ENCODE results near the gene GCC1. TPM values are rescaled to one million over a fixed set of nuclear protein-coding genes. Genes with fewer than 3 reads are reported as not detected.

Gene GCC1
- 14.7 TPM for polyA plus RNA-seq (ENCODE audit: insufficient read length)
- long read RNA-seq, donor 1, full-length matches to known transcripts, result 6 of 6 reads
- long read RNA-seq, donor 1, partial matches to known transcripts, result 0 of 6 reads
- long read RNA-seq, donor 1, other reads (novel, unspliced or antisense), result 0 of 6 reads
- long read RNA-seq, donor 2, full-length matches to known transcripts, result 7 of 7 reads
- long read RNA-seq, donor 2, partial matches to known transcripts, result 0 of 7 reads
- long read RNA-seq, donor 2, other reads (novel, unspliced or antisense), result 0 of 7 reads
- long read RNA-seq, donor 3, full-length matches to known transcripts, result 3 of 3 reads
- long read RNA-seq, donor 3, partial matches to known transcripts, result 0 of 3 reads
- long read RNA-seq, donor 3, other reads (novel, unspliced or antisense), result 0 of 3 reads
- long read RNA-seq, donor 4, result 0 reads
- long read RNA-seq, donor 5, full-length matches to known transcripts, result 3 of 764 reads
- long read RNA-seq, donor 5, partial matches to known transcripts, result 467 of 764 reads
- long read RNA-seq, donor 5, other reads (novel, unspliced or antisense), result 294 of 764 reads
- long read RNA-seq, donor 6, full-length matches to known transcripts, result 9 of 9 reads
- long read RNA-seq, donor 6, partial matches to known transcripts, result 0 of 9 reads
- long read RNA-seq, donor 6, other reads (novel, unspliced or antisense), result 0 of 9 reads
- long read RNA-seq, donor 7, full-length matches to known transcripts, result 3 of 3 reads
- long read RNA-seq, donor 7, partial matches to known transcripts, result 0 of 3 reads
- long read RNA-seq, donor 7, other reads (novel, unspliced or antisense), result 0 of 3 reads
- long read RNA-seq, donor 8, full-length matches to known transcripts, result 2 of 2 reads
- long read RNA-seq, donor 8, partial matches to known transcripts, result 0 of 2 reads
- long read RNA-seq, donor 8, other reads (novel, unspliced or antisense), result 0 of 2 reads

DNA sequence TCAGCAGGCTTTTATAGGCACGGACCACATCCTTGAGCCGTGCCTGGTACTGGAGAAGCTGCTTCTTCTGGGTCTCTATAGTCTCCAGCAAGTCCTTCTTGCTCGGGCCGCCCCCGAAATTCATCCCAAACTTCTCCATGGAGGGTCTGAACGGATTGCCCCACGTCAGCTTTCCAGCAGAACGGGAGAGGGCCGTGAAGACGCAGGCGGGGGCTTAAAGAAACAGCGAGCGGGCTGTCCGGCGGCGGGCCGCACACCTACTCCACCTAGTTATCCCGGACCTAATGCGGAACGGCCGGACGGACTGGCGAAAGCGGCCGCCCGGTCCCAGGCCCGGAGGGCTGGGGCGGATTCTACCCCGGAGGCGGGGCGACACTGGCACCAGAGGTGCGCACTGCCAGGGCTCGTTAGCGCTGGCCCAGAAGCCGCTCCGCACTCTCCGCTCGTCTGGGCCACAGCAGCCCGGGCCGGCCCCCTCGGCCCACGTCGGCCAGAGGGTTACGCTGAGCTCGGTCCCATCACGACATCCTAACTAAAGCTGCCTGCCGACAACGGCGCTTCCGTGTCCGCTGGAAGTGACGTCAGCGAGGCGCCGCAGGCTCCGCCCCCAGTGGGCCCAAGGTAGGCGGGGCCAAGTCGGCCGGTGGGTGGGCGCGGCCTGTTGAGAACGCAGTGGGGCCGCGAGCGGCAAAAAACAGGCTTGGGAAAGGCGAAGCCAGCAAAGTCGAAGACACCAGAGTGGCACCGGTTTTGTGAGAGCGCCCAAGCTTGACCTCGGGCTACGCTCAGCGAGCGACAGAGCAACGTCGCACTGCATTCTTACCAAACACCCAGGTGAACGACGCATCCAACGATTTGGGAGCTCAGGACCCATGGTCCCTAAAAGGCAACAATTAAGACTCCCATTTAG lies at the start of gene GCC1:
Gene GCC1 (minus strand): TSS at position 553 of the 910 bp plus-strand sequence. CDS start 414 bp downstream, at position 139.
- DNase-seq, result peak; percentile 89

GRCh38 chr7:127632276-127632910 lies 47.0 kb upstream of the GCC1 start:
- no peak for DNase-seq

DNA sequence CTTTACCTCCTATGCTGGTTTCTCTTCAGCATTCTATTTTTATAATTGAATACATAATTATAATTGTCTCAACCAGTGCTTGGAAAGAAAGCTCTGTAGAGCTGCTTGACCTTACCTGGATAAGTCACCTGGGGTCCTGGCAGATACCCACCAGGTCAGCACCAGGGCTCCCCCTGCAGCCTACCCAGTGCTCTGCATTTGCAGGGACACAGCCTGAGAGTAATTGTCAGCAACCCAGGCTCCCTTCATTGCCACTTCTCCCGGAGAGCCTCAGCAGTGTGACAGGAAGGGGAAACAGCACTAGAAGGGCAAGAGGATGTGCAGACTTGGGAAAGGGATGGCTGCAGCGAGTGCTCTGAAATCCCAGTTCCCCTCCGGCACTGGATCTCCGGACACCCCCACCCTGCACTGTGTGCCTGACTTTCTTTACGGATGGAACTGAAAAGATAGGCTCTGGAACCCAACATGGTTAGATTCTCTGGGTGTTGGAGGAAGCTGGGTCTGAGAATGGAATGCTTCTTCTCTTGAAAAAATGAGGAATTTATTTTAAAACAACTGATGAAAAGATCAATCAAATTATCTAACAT lies 44.0 kb upstream of the GCC1 start:
- no peak for DNase-seq

- no peak for DNase-seq
Observed at GRCh38 chr7:127628445-127628844, 43.0 kb upstream of the GCC1 start.

GRCh38 chr7:127625331-127625730 lies 39.9 kb upstream of the GCC1 start:
- no peak for DNase-seq

GRCh38 chr7:127620406-127621233 lies 35.2 kb upstream of the GCC1 start:
- DNase-seq, result no peak

GRCh38 chr7:127619681-127620405 lies 34.4 kb upstream of the GCC1 start:
- no peak for DNase-seq

GRCh38 chr7:127618775-127619174 lies 33.4 kb upstream of the GCC1 start:
- no peak for DNase-seq

- DNase-seq, result no peak
Observed at GRCh38 chr7:127618042-127618441, 32.6 kb upstream of the GCC1 start, which contains the start of gene PAX4. TSS of gene PAX4 (minus strand) at chr7:127618142. CDS start at chr7:127615928, 2,214 bp downstream.

DNA sequence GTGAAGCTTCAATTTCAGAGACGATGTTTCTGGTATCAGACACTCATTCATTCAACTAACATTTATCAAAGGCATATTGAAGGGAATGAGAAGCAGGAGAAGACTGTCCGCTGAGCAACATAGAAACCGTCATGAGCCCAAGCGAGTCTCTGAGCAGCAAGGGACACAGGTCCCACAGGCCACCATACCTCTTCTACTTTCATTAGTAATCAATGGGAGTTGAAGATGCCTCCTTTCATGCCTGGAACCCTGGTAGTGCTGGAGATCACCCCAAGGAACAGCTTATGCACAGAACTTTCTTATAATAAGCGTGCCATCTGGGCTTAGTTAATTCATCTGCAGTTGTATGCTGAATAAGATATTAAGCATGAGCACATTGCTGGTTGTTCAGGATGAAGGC lies 31.3 kb upstream of the GCC1 start:
- no peak for DNase-seq

DNA sequence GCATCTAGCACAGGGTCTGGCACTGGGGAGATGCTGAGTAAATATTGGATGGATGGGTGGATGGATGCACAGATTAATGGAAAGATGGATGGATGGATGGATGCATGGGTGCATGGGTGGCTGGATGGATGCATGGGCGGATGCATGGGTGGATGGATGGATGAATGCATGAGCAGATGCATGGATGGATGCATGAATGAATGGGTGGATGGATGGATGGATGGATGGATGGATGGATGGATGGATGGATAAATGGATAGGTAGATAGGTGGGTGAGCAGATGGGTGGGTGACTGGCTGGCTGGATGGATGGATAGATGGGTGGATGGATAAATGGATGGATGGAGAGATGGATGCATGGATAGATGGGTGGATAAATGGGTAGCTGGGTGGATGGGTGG lies 26.9 kb upstream of the GCC1 start:
- DNase-seq, result no peak

DNA sequence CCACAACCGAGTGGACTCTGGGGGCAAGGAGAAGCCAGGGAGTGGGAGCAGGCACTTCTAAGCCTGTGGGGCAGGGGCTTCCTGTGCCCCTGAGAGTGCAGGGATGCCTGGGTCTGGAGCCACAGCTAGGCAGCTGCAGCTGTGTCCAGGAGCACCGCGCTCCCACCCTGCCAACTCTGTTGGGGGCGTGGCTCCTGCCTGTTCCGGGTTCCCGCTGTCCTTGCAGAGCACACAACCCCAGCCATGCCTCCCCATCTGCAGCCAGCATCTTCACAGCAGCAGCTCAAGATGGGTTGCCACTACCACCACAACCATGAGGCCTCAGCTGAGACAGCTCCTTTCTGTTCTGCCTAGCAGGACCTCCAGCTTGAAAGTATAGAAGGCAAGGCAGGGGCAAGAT lies 23.9 kb upstream of the GCC1 start:
- no peak for DNase-seq

DNA sequence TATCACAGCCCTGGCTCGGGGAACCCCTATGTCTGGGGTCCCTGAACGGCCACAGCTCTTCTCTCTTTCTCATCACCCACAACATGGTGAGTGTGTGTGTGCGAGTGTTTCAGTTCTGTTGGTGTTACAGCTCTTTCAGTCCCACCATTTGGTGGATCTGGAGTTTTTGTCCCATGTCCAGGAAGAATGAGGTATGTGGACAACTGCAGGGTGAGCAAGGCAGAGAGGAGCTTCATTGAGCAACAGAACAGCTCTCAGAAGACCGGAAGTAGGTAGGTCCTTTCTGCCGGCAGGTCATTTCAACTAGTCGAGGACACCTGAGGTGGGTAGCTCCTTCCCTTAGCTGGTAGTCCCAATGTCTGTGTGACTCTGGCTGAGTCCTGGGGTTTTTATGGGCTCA lies 23.1 kb upstream of the GCC1 start:
- no peak for DNase-seq

DNA sequence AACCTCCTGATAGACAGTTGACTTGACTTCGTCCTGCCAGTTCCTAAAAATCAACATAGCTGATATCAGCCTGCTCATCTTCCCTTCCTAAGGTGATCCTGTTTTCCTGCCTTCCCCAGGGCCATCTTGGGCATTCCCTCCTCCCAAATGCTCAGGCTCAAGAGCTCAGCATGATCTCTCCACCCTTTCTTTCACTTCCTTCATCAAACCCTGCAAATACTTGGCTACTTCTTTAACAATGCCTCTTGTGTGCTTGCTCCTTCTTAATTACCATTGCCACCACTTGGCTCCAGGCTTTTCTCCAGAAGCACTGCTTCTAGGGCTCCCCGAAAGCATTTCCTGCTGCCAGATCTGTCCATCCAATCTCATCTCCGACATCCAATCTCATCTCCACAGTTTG lies 15.5 kb upstream of the GCC1 start:
- DNase-seq, result no peak

GRCh38 chr7:127598318-127598717 lies 12.9 kb upstream of the GCC1 start:
- no peak for DNase-seq

- DNase-seq, result no peak
Observed at GRCh38 chr7:127595737-127596136, 10.3 kb upstream of the GCC1 start.

DNA sequence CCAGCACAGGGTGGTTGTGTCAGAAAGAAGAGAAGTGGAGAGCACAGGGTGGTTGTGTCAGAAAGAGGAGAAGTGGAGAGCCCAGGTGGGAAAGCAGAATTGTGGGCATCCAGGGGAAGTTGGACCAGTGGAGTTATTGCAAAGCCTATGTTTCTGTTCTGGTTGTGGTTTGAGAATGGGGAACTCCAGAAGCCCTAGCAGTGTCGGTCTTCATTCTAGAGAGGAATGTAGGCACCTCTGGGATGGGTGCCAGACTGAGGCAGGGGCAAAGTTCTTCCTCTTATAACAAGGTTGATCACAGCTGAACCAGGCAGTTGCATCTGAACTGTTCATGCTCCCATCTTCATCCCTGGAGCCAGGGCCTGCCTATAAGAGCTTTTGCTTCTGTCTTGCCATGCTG lies 9.1 kb upstream of the GCC1 start:
- no peak for DNase-seq

DNA sequence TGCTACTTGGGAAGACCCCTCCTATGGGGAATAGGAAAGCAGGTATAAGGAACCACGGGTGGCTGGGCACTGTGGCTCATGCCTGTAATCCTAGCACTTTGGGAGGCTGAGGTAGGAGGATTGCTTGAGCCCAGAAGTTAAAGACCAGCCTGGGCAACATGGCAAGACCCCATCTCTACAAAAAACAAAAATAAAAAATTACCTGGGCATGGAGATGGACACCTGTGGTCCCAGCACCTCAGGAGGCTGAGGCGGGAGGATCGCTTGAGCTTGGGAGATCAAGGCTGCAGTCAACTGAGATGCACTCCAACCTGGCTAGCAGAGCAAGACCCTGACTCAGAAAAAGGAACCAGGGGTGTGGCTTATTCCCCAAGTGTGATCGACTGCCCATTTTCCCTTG lies 7.2 kb upstream of the GCC1 start:
- no peak for DNase-seq

- no peak for DNase-seq
Observed at GRCh38 chr7:127591591-127591990, 6.2 kb upstream of the GCC1 start.

Data from left kidney (tissue), 8 donors.